Measurements from ENCODE around the gene MAU2. TPM values are rescaled to one million over a fixed set of nuclear protein-coding genes. Genes with fewer than 3 reads are reported as not detected.

Gene MAU2
- total and polyA plus RNA-seq, 2 of the 13 experiments (the other 11 are each of a cell fraction or from before 2014, with no cell fraction given) = 16.8 to 33.8 TPM

DNA sequence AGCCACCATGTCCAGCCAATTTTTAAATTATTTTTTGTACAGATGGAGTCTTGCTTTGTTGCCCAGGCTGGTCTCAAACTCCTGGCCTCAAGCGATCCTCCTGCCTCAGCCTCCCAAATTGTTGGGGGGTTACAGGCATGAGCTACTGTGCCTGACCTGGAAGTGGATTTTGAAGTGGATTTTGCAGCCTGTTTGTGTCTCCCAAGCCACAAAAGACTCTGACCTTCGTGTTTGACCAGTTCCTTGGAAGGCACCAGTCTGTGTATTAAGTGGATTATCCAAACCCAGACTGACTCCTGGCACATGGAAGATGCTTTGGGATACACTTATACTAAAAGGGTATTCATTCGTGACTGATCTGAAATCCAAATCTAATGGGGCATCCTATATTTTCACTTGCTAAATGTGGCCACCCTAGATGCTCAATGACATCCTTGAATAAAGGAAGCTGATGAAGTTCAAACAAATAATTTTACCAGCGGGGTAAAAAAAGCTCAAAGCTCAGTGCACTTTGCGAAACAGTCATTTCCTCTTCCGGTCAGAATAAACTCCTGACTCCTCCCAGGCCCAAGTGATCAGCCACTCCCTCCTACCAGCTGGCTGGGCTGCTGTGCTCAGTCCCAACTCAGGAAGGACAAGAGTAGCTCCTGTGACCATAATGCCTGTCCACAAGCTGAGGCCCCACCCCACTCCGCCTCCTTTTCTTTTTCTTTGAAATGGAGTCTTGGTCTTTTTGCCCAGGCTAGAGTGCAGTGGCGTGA is 52.2 kb downstream of the MAU2 start (continued):
- TF ChIP-seq THYN1 (CRISPR knock-in tag; IDR thresholded peaks at IDR 0.05; ENCODE audit: borderline replicate concordance, low read depth) = no peak
- peak; percentile 97 for TF ChIP-seq TFAP4 (IDR thresholded peaks at IDR 0.05; ENCODE audit: borderline replicate concordance, low read depth)
- peak; percentile 44; the same call in 1 of the 2 replicates for TF ChIP-seq ZNF607 (CRISPR knock-in tag; IDR thresholded peaks at IDR 0.05; ENCODE audit: borderline replicate concordance)
- TF ChIP-seq DPF2 (CRISPR knock-in tag; IDR thresholded peaks at IDR 0.05; ENCODE audit: borderline replicate concordance, low read depth) = no peak
- no peak for TF ChIP-seq E2F2 (CRISPR knock-in tag; IDR thresholded peaks at IDR 0.05; ENCODE audit: borderline replicate concordance)
- no peak for TF ChIP-seq MTA1 (CRISPR knock-in tag; IDR thresholded peaks at IDR 0.05; ENCODE audit: borderline replicate concordance)
- TF ChIP-seq PHF8 (CRISPR knock-in tag; IDR thresholded peaks at IDR 0.05) = peak; percentile 48; the same call in 1 of the 2 replicates
- TF ChIP-seq HNRNPL (IDR thresholded peaks at IDR 0.05; ENCODE audit: low read depth, low read length) = no peak
- TF ChIP-seq NFRKB (IDR thresholded peaks at IDR 0.05) = no peak
- TF ChIP-seq AKNA (CRISPR knock-in tag; IDR thresholded peaks at IDR 0.05; ENCODE audit: borderline replicate concordance) = no peak
- no peak for TF ChIP-seq PAX8 (CRISPR knock-in tag; IDR thresholded peaks at IDR 0.05; ENCODE audit: borderline replicate concordance)
- no peak for TF ChIP-seq ZSCAN22 (CRISPR knock-in tag; IDR thresholded peaks at IDR 0.05)
- TF ChIP-seq REPIN1 (CRISPR knock-in tag; IDR thresholded peaks at IDR 0.05; ENCODE audit: borderline replicate concordance, low read depth) = 0 out of 2 replicates have a peak, but pooled peaks have one; percentile 22
- TF ChIP-seq MLLT10 (CRISPR knock-in tag; IDR thresholded peaks at IDR 0.05) = no peak

Measured in HepG2 (cell line).